ENCODE results near the gene ATXN10.

ATXN10 gene

DNA sequence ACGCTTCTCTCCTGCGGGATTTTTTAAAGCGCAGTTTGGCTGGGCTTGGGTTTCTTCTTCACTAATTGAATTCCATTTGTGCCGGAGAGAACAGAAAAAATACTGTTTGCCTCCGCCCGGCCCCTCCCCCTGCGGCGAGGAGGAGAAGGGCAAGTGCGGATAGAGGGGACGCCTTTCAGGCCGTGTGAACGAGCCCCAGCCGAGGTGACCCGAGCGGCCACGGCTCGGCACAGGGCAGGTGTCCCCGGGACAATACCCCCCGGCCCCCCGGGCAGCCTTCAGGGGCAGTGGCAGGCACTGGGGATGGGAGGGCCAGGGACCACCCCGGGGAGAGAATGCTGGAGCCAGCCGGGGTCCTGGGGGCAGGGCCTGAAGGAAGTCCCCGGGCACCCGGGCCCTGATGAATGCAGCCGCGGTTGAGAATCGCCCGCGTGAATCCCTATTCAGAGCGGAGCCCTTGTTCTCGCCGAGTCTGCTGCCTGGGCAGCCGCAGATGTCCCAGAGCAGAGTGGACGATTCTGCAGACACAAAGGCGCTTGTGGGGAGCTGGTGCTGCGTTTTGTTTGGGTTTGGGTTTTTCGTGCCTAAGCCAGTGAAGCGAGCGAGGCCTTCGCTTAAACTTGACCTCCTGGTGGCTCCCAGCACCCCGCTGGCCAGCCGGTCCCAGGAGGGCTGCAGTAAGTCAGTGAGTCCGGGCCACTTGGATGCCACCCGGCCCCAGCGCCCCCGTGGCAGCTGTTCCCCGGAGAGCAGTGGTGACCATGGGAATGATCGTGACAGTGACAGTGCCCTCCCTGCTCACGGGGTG, 209.3 kb downstream of the ATXN10 start:
- DNase-seq, result no peak

DNA sequence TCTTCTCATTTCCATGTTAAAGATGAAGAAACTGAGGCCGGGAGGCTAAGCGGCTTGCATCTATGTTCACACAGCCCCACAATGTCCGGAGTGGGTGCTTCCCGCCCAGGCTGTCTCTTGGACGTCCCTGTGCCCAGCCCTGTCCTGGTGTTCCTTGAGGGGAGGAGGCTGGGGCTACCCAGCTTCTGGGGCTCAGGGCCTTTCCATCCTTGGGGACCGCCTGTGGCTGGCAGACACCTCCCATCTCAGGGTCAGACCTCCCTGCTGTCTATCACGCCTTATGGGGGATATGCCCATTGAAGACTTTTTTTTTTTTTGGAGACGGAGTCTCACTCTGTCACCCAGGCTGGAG, 209.9 kb downstream of the ATXN10 start:
- DNase-seq, result no peak

DNA sequence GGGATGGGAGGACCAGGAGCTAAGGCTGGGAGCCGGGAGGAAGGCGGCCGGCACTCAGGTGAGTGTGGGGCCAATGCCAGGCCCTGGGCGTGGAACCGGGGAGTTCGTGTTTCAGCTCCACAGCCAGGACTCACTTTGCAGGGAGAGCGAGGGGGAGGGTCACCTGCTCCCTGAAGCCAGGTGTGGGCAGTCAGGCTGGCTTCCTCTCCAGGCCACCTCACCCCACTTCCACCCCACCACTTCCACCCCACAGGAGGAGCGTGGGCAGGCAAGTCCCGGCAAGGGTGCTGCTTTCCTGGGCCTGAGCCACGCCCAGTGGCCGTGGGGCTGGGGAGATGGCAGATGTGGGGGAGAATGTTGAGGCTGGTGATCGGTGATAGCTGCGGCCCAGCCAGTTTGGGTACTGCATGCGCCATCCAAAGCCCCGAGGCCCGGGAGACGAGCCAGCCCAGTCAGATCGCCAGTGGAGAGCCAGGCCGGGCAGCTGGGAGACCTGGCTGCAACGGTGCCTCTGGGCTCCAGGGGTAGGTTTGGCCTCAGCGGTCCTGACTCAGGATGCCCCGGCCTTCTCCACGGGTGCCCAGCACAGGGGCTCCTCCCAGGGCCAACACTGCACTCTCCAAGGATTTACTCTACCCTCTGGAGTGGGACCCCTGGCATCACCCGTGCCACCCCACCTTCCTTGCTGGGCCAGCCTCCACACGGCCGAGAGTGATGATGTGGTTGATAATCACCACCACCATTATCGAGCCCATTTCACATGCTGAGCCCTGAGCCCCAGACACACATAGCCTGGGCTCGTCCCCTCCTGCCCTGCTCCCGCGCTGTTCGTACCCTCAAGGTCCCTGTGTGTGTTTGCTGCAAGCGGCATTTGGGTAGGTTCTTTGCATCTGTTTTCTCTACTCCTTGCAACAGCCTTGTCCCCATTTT, 211.5 kb downstream of the ATXN10 start:
- DNase-seq, result no peak

DNA sequence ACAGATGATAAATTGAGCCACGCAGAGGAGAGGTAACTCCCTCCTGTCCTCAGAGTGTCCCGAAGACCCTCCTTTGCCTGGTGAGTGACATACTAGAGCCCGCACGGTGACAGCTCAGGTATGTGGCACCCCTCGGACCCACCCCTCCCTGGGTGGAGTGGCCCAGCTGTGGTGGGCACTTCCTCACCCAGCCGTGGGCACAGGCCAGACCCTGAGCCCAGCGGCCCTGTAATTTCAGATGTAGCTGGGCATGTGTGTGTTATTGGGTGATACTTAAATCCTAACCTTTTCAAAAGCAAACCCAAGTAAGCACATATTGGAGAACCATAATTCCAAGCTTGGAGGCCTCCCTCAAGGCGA, 212.2 kb downstream of the ATXN10 start:
- DNase-seq, result no peak

DNA sequence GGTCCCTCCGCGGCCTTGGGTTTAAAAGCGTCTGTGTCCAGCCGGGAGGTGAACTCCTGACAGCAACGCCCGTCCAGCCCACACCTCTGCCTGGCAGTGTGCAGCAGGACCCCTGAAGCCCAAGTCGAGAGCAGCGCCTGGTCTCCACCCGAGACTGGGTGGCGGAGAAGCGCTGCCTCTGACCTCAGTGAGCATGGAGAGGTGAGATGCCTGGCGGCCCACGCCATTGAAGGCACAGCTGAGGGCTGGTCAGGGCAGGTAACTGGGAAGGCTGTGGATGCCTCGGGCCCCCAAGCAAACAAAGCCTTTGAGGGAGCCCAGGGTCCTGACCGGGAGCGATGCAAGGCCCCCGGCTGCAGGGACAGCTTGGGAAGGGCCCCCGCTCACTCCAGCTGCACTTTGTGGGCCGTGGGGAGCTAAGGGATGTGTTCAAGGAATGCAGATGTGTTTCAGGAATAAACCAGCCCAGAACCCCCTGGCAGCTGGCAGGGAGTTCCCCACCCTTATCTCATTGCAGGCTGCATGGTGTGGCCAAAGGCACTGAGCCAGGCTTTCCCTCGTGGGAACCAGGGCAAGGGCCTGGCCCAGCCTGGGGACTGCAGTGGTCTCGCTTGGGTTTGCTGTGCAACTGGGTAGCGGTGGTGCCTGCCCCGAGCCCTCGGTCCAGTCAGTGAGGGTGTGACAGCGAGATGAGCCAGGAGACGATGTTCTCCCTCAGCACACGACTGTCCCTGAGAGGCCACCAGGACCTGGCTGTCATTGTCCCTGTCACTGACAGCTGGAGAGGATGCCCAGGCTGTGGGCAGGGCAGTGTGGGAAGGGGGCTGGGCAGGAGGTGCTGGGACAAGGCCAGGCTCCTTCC, 212.8 kb downstream of the ATXN10 start:
- DNase-seq, result no peak

DNA sequence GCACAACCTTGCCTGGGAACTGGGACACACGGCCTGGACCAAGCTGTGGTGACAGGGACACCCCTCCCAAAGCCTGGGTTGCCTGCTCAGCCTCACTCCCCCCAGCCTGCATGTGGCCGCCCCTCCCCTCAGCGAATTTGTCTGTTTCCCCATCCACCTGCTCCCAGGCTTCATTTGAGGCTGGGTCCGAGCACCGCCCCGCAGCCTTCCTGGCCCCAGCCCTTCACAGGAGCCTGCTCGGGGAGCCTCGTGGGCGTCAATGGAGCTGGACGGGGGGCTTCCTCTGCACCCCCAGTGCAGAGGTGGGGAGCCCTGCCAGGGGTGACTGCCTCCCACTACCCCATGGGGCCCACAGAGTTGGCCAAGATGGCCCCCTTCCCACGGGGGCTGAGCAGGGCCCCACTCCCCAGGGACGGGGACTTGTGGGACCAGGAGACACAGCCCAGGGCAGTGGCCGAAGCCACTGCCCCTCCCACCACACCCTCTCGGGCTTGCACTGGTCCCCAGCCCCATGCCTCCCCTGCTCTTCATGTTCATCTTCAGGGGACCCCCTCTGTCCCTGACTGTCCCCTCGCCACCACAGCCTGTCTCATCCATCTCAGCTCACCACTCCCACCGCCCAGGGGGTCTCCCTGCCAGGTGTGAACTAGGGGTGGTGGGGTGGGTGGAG, 213.7 kb downstream of the ATXN10 start:
- no peak for DNase-seq

DNA sequence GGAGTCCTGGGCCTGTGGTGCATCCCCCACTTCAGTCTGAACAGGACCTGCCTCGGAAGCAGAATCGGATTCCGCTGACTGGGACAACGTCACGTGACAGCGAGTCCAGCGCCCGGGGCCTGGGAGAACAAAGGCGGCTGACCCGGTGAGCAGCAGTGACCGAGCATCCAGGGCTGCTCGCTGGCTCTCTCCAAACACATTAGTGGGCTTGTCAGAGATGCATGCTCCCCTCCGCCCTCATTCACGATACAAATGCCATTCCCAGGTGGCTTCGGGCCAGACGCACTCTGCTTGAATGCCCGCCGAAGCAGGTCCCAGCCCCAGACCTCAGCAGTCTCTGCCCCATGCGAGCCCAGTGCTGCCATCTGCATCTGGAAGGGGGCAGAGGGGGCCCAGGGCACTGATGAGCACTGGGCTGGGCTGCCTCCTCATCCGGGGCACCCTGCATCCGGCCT, 214.3 kb downstream of the ATXN10 start:
- DNase-seq, result no peak

DNA sequence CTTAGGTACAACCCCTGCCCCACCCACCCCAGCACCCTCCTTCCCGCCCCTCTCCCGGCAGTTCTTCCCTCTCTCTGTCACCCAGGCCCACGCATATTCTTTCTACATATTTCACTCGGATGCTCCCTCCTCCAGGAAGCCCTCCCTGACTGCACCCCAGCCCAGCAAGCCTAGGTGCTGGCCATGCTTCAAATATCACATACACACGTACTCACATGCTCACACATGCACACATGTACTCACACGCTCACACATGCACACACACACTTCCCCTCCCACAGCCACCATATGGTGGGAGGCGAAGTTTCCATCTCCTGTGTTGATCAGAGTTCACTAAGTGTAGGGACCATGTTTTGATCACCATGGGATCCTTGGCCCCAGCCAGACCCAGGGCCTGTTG, 214.9 kb downstream of the ATXN10 start:
- DNase-seq, result no peak

DNA sequence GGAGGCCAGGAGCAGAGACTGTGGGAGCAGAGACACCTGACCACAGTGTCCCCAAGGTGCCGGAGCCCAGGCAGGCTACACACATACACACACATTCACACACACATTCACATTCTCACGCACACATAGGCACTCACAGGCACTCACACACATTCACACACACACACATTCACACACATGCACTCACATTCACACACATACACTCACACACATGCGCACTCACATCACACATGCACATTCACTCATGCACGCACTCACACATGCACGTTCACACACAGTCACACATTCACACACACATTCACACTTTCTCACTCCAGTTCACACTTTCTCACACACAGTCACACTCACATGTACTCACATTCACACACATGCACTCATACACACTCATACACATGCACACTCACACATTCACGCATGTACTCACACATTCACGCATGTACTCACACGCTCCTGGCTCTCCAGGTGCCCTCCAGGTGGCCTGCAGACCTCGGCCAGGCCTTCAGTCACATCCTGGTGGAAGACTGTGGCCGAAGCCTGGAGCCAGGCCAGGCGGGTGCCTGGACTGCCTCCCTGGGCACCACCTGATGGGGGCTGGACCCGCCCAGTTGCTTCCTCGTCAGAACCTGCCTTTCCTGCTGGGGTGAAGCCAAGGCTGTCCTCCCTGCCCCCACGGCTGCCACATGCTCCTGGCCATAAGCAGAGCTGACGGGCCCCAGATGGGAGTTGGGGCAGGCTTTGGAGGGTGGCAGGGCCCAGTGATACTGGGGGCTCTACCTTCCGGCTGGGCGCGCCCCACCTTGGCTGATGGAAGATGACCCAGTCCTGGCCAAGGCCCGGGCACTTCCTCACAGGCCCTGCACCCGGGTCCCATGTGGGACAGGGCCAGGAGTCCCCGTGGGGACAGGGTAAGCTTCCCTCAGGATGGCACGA, 215.8 kb downstream of the ATXN10 start:
- DNase-seq, result peak; percentile 6

DNA sequence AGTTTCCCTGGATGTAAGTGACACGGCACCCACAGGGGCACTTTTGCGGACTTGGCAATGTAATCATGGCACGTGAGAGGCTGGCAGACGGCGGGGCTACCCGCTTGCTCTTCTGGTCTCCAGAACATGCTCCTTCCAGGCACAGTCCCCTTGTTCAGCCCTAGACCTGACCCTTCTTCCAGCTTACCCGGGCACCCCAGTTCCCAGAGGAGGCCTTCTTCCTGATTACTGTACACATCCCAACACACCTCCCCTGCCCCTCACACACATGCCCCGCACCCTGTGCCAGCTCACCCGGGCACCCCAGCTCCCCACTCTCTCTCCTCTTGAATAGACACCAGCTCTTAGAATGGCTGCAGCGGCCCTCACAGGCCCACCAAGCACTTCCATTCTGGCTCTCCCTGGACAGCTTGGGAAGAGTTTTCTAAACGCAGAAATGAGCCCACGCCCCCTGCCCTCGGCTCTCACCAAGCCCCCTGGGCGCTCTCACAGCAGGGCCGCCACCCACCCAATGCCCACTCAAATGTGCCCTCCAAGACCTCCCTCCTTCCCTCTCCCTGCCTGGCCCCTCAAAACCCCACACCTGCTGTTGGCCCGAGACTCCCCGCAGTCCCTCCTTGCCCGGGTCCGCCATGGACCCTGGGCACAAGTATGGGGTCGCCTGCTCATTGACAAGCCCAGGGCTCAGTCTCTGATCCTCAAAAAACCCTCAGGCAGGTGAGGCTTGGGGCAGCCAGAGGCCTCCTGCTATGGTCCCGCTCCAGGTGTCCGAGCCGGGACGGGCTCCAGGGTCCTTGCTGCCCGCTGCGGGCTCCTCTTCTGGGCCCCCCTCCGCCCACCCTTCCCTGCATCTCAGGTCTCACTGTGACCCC, 216.8 kb downstream of the ATXN10 start:
- no peak for DNase-seq

DNA sequence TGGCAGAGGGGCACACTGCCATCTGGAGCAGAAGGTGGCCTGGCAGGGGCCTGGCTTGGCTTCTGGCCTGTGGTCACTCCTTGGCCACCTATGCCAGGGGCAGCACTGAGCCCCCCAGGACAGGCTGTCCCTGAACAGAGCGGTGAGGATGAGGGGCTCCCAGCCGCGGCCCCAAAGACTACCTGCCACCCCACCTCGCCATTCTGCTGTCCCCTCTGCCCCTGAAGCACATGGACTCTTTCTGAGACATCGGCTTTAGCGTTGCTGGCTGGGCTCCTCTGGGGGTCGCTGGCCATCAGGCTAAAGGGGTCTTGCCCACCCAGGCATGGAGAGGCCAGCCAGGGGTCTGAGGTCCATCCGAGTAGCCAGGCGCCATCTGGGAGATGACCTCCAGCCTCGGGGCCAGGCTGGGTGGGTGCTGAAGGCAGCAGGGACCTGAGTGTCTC, 217.5 kb downstream of the ATXN10 start:
- DNase-seq, result no peak

DNA sequence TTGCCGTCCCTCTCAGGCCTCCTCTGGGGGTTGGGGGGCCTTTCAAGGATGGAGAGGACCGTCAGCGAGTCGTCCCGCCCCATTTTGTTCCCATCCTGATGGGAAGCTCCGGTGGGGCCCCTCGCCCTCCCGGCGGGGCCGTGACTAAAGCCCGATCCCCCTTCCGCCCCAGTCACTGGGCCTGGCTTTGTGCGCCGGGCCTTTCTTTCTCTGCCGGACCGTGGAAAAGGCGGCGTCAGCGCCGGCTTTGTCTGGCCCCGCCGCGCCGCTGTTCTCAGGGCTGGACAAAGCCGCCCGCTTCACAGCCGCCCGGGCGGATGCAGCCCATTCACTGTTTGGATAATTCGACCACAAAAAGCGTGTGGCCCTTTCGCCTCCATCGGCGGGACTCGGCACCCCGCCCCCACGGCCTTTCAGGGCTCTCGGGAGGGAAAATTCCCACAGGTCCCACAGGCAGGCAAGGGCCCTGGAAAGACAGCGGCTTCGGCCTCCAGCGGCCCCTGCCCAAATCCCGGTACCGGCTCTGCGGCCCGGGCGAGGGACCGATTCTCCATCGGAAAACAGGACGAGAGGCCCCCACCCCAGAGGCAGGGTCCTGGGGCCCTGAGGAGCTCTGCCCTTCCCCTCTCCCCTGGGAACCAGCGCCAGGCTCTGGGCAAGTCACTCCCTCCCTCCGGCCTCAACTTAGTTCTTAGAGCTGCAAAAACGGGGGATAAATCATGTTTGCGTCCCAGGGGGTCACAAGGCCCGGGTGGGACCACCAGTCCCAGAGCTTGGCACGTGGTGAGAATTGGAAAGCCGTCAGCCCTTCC, 218.1 kb downstream of the ATXN10 start:
- no peak for DNase-seq

DNA sequence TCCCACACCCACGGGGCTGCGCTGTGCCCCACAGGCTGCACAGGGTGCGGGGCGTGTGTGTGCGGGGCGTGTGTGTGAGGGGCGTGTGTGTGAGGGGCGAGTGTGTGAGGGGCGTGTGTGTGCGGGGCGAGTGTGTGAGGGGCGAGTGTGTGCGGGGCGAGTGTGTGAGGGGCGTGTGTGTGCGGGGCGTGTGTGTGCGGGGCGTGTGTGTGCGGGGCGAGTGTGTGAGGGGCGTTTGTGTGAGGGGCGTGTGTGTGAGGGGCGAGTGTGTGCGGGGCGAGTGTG, 218.7 kb downstream of the ATXN10 start:
- no peak for DNase-seq

DNA sequence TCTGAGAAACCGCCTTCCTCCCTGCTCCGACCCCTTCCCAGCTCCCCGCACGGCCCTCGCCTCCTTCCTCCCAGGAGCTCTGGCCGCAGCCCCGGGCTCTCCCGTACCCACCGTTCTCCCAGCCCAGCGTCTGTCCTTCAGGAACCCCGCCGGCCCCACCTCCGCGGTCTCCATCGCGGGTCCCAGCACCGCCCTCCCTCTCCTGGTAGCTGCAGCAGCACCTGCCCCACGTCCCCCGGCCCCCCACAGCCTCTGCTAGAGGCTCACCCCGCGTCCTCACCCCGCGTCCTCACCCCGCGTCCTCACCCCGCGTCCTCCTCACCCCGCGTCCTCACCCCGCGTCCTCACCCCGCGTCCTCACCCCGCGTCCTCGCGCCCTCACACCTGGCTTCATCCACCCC, 219.4 kb downstream of the ATXN10 start:
- no peak for DNase-seq

DNA sequence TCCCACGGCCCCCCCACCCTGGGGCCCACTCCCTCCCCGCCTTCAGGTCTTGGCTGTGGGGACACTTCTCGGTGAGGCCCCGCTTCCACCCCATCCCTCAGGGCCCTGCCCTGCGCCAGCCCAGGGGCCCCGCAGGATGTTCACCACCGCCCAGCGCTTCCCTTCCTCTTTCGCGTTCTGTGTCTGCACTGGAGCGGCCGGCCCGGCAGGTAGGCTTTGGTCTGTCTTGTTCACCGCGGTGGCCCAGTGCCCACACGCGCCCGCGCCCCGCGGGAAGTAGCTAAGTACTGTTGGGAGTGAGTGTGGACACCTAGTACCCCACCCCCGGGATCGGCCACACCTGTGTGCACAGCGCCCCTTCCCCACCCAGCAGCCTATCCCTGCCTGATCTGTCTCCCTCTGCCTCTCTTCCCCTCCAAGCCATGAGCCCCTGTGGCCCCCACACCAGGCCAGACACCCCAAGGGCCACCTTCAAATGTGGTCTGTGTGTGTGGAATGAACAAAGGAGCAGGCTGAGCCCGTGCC, 219.9 kb downstream of the ATXN10 start:
- DNase-seq, result no peak

DNA sequence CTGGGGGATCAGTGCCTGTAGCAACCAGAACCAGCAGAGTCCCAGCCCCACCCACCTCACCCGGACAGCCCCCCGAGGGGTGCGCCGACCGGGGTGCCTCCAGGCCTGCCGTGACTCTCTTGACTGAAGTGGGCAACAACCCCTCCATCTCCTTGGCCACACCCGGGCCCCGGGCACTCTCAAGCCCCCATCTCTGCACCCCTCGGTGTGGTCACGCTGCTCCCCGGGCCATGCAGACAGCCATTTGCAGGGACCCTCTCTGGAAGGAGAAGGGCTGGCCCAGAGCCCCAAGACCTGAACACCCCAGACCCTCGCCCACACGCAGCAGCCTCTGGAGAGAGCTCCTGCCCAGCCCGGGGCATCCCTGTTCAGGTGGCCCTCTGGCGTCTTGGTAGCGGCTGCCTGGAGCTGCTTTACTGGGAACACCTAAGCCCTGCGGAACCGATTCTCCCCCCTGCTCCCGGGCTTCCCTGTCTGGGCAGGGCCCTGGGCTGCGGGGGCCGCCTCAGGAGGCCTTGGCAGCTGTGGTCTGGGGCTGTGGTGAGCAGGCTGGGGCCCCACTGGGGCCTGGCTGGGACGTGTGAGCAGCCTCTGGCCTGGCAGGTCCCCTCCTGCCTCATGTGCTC, 220.5 kb downstream of the ATXN10 start:
- DNase-seq, result no peak

DNA sequence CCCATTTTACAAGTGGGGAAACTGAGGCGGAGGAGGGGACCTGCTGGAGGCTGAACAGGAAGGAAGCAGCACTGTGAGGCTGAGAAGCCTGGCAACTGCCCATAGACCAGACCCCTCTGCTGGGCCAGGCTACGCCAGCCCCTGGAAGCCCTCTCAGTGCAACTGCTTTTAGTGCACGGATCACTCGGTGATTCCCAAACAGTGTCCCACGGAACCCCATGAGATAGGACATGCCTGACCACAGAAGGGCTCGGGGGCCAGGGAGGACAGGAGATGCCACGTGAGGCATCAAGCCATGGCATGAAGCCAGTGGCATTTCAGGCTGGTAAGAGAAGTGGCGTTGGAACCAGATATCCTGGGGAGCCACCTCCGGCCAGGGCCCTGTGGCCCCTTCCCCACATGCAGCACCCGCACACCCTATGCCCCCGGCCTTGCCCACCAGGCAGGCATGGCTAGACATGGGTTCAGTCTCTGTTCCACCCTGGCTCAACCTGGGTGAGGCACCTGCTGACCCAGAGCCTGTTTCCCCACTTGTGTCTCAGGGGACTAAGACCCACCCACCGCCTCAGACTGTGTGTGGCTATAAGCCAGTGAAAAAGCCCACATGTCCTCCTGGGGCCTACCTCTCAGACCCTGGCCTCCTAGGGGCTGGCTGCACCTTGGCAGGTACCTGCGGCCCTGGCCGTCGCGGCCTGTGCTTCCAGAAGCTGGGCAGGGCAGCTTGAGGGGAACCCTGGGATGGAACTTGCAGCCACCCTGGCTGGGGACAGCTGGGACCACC, 221.2 kb downstream of the ATXN10 start:
- DNase-seq, result no peak

DNA sequence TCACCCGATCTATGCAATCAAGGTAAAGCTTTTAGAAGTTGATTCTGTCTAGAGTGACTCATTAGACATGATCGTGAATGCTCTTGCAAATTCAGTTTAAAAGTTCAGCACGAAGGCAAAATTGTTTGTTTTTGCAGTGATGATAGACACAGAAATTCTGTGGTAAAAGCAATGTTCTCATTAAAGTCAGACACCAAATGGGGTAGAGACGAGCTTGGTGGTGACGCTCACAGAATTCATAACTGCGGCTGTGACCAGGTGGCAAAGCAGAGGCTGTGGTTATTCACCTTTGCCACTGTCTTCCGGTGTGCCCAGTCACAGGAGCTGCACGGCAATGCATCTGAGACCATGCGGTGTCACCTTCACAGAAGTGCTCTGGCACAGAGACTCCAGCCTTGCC, 221.9 kb downstream of the ATXN10 start:
- no peak for DNase-seq
